BE2C (cell line): ENCODE data around the gene ACTR6.

ENCODE experiments used
- DNase-seq: peaks from one replicate; pipeline ENCODE4 v3.0.0-alpha.2; 2020
- H3K27me3 ChIP-seq: fragments of 250-450 bp; sonication (Bioruptor Pico); 2 replicates; pipeline ENCODE4 v1.5.1; 2020; ENCODE audit warnings: mild to moderate bottlenecking
- H3K36me3 ChIP-seq: fragments of 250-450 bp; sonication (Bioruptor Pico); 2 replicates; pipeline ENCODE4 v1.5.1; 2020; ENCODE audit warnings: mild to moderate bottlenecking
- H3K4me1 ChIP-seq: fragments of 250-450 bp; sonication (Bioruptor Pico); 2 replicates; pipeline ENCODE4 v1.5.1; 2020
- H3K4me3 ChIP-seq: 2 replicates; pipeline ENCODE4 v1.5.1; 2011; ENCODE audit warnings: low read depth, low read length
- H3K9me3 ChIP-seq: fragments of 250-450 bp; sonication (Bioruptor Pico); 2 replicates; pipeline ENCODE4 v1.5.1; 2020
- TF ChIP-seq, protein P1 (sequence below): IDR thresholded peaks from 2 replicates; pipeline ENCODE4 v1.5.1; 2012; ENCODE audit warnings: mild to moderate bottlenecking, low read depth, low read length

Gene ACTR6

DNA sequence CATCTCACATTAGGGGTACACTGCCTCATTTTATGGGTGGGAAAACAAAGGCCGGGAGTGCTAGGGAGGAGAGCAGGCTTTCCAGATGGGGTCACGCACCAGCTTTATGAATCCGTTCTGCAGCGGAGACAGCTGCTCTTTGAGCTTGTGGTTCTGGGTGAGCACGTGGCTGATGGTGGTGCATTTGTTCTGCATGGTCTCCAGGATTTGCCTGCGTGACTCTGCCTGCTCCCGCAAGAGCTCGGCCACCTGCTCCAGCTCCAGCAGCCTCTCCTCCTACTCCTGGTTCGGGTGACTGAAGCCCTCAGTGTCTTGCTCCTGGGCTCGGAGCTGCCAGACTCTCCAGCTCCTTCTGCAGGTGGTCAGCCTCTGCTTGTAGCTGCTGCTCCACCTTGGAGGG, 34.4 kb upstream of the ACTR6 start:
- H3K27me3 ChIP-seq: no peaks in the 10 kb centered on the region
- TF ChIP-seq, protein P1, sequence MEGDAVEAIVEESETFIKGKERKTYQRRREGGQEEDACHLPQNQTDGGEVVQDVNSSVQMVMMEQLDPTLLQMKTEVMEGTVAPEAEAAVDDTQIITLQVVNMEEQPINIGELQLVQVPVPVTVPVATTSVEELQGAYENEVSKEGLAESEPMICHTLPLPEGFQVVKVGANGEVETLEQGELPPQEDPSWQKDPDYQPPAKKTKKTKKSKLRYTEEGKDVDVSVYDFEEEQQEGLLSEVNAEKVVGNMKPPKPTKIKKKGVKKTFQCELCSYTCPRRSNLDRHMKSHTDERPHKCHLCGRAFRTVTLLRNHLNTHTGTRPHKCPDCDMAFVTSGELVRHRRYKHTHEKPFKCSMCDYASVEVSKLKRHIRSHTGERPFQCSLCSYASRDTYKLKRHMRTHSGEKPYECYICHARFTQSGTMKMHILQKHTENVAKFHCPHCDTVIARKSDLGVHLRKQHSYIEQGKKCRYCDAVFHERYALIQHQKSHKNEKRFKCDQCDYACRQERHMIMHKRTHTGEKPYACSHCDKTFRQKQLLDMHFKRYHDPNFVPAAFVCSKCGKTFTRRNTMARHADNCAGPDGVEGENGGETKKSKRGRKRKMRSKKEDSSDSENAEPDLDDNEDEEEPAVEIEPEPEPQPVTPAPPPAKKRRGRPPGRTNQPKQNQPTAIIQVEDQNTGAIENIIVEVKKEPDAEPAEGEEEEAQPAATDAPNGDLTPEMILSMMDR: no peak

DNA sequence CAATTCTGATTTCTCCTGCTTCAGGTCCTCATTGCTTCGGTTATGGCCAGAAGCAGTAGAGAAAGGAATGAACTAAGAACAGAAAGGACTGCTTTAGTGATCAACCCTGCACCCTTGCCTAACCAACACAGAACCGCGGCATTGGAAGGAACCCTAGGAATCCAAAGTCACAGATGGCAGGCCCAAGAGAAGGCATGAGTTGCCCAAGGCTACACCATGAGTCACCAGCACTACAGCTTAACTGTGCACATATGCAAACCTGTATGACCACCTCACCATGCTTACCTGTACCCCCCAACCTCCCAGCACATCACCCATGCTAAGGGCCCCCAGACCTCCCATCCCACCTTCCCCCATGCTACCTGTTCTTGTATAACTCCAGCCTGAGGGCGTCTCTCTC, 32.1 kb upstream of the ACTR6 start:
- no peak for DNase-seq

More for the DNA sequence above, 34.4 kb upstream of the ACTR6 start:
- Histone ChIP-seq H3K36me3 (no peaks in the 10 kb centered on the region), H3K9me3 (no peaks in the 10 kb centered on the region), H3K4me1 (peaks cover 8% of the 10 kb centered on the region), H3K4me3 (no peak overlapping the region)
- DNase-seq: no peak

DNA sequence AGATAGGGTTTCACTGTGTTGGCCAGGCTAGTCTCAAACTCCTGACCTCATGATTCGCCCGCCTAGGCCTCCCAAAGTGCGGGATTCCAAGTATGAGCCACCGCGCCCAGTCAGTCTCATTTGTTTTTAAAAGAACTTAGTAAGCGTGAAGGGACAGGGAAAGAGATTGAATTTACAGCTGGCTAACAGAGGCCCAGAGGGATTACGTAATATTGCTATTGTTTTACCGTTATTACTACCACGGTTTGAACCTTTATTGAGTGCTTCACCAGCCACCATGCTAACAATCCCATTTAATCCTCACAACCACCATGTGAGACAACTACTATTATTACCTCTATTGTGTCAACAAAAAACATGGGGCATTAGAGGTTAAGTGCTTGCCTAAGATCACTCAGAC, 31.3 kb upstream of the ACTR6 start:
- Histone ChIP-seq H3K9me3 (no peaks in the 10 kb centered on the region), H3K4me3 (no peak overlapping the region), H3K36me3 (no peaks in the 10 kb centered on the region), H3K27me3 (no peaks in the 10 kb centered on the region), H3K4me1 (peaks cover 2% of the 10 kb centered on the region)
- no peak for DNase-seq
- TF ChIP-seq, protein P1: no peak

More for the DNA sequence above, 32.1 kb upstream of the ACTR6 start:
- no peaks in the 10 kb centered on the region for H3K9me3 ChIP-seq
- TF ChIP-seq, protein P1: no peak
- no peaks in the 10 kb centered on the region for H3K36me3 ChIP-seq
- H3K4me1 ChIP-seq: peaks cover 5% of the 10 kb centered on the region
- H3K4me3 ChIP-seq: no peak overlapping the region
- no peaks in the 10 kb centered on the region for H3K27me3 ChIP-seq

DNA sequence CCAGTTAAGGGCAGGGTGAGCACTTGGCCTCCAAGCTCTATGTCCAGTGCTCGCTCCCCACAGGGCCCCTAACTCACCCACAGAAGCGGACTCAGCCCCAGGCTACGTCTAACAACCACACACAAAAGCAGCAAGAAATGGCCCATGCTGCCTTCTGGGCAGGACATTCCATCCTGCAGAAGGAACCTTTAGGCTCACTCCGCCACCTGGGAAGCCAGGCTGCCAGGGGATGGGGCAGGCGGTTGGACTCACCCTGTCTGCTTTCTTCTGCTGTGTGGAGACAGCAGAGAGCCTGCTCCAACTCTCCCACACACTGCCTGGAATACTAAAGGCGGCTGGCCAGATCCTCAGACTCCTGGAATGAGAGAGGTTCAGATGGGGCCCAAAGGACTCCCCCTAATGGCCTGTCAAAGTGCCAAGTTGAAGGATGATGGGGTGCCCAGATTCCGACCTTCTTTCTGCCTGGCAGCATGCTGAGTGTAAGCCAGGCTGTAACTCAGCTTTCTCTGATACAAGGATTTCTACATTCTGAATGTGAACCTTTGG, 30.2 kb upstream of the ACTR6 start:
- no peaks in the 10 kb centered on the region for H3K27me3 ChIP-seq
- no peak overlapping the region for H3K4me3 ChIP-seq
- DNase-seq: no peak
- H3K9me3 ChIP-seq: no peaks in the 10 kb centered on the region
- TF ChIP-seq, protein P1: no peak
- no peaks in the 10 kb centered on the region; the same call in 1 of the 2 replicates for H3K4me1 ChIP-seq
- H3K36me3 ChIP-seq: no peaks in the 10 kb centered on the region

DNA sequence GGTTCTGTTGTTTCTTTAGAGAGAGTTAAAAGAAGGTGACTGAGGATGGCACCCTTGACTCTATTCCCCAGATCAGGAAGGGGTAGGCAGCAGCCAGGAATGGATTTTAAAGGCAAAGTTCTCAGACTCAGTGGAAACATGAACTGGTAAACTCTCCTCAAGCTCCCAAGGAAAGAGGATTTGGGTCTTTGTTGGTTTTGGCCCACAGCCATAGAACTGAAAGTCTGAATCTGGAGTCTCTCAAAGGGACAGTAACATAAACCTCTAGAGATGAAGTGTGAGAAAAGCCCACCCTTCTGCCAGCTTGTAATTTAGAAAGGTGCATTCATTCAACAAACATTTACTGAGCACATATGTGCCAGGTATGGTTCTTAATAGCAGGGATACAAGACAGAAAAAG, 29.4 kb upstream of the ACTR6 start:
- Histone ChIP-seq H3K36me3 (no peaks in the 10 kb centered on the region), H3K4me1 (no peaks in the 10 kb centered on the region; the same call in 1 of the 2 replicates), H3K9me3 (no peaks in the 10 kb centered on the region), H3K4me3 (no peak overlapping the region), H3K27me3 (no peaks in the 10 kb centered on the region)
- TF ChIP-seq, protein P1: no peak
- no peak for DNase-seq

DNA sequence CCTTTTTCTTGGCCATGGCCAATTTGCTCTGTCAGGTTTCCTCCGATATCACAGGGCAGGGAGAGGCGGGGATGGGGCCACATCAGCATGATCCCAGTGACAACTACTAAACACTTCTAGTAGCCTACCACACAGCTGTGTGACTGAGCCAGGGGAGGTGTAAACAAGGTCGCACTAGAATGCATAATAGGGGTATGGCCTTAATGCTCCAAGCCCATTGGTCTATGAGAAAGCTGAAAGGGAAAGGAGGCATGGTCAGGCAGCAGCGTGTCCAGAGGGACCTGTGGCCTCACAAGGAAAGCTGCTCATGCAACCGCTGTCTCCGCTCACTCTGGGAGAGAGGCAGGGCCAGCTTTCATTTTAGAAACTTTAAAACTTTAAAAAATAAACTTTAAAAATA, 27.5 kb upstream of the ACTR6 start:
- H3K27me3 ChIP-seq: no peaks in the 10 kb centered on the region
- DNase-seq: no peak
- TF ChIP-seq, protein P1: no peak
- H3K9me3 ChIP-seq: no peaks in the 10 kb centered on the region
- H3K4me3 ChIP-seq: no peak overlapping the region
- H3K36me3 ChIP-seq: no peaks in the 10 kb centered on the region
- no peaks in the 10 kb centered on the region; the same call in 1 of the 2 replicates for H3K4me1 ChIP-seq
